Measurements from ENCODE around the gene SLC43A2. TPM values are rescaled to one million over a fixed set of nuclear protein-coding genes. Genes with fewer than 3 reads are reported as not detected.

The SLC43A2 gene
- total RNA-seq, 1 experiment from 2014 or later = 12.6 TPM

DNA sequence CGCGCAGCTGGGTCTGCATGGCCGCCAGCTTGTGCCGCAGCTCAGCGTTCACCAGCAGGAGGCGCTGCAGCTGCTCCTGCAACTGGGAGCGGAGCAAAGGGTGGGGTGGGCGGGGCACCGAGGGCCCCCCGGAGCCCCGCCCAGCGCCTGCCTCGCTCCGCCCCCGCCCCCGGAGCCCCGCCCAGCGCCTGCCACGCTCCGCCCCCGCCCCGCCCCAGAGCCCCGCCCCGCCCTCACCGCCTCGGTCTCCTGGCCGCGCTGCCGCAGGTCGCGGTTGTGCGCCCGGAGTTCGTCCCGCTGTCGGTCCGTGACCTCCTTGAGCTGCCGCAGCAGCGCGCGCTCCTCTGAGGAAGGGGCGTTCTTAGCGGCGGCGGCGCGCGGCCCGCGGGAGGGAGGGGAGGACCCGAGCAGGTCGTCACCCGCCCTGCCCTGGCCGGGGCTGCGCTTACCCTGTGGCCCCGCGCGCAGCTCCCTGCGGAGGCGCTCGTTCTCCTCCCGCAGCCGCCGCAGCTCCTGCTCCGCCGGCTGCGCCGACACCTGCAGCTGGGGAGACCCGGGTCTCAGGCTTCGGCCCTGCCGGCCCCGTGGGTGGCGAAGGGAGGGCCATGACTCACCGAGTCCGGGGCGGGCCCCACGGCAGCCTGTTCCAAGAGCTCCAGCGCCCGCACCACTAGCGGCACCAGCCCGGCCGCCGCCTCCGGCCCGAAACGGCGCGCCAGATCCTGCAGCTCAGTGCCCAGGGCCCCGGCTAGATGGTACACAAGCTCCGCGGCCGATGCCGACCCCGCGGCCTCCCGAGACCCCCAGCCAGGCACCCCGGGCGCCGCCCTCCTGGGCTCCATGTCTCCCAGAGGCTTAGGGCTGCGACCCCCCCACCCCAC is 20.6 kb upstream of the SLC43A2 start:
- intact Hi-C loops (cut with micrococcal nuclease) = loop anchor here (2.0 to 5.0 kb wide), 2 partner anchors 74 to 392 kb away; no protein-coding TSS in a partner anchor
- Histone ChIP-seq H3K36me3 (ENCODE audit: control insufficient read depth in 1 of 2, insufficient read depth in 2 of 2, low read length in 2 of 2) (peaks cover 27 to 36% of the 10 kb centered on the region in 2 experiments), H3K4me3 (replicated peaks in 1 of 2; ENCODE audit: low read depth in 1 of 2, low read length in 2 of 2) (peak overlapping the region; percentile 40 to 72), H3K4me1 (ENCODE audit: control insufficient read depth in 1 of 2, insufficient read depth in 2 of 2, low read length in 2 of 2) (peaks cover 23 to 48% of the 10 kb centered on the region in 2 experiments), H3K27me3 (ENCODE audit: insufficient read depth, low read length) (no peaks in the 10 kb centered on the region), H3K9me2 (ENCODE audit: insufficient read depth) (no peaks in the 10 kb centered on the region), H3K9ac (ENCODE audit: low read length) (peak overlapping the region; percentile 77), H2AFZ (ENCODE audit: low read depth, low read length, poor library complexity, severe bottlenecking) (no peak overlapping the region), H3K4me2 (ENCODE audit: low read length) (peak overlapping the region; percentile 99), H3K9me3 (ENCODE audit: control insufficient read depth in 1 of 2, insufficient read depth in 1 of 2, low read depth in 1 of 2, low read length in 2 of 2) (no peaks in the 10 kb centered on the region), H3K27ac (ENCODE audit: low read depth, low read length) (peak overlapping the region; percentile 94), H3K79me2 (ENCODE audit: insufficient read depth, low read length) (no peaks in the 10 kb centered on the region), H4K20me1 (ENCODE audit: insufficient read depth) (no peaks in the 10 kb centered on the region)
- CTCF ChIA-PET = interaction anchor here (0.6 to 4.2 kb wide), 28 partner anchors 9 to 401 kb away, joined by 3 to 70 read pairs (median 4); partner anchors contain the start of genes PRPF8, RTN4RL1 and SLC43A2
- no TSS peak for BruUV-seq (replicated peaks)
- ATAC-seq = peak; percentile 76
- POLR2A ChIA-PET = interaction anchor here (0.7 to 3.0 kb wide), 11 partner anchors 11 to 186 kb away, joined by 3 to 14 read pairs (median 3); partner anchors contain the start of gene SLC43A2
- peak; percentile 89 for DNase-seq (ENCODE audit: low read depth, low spot score)
- RAD21 ChIA-PET (ENCODE audit: low non-redundant PET in 1 of 2, low total read pairs in 2 of 2, uncharacterized antibody in 2 of 2, unreplicated experiment in 2 of 2) = interaction anchor here (0.6 to 2.0 kb wide), 6 partner anchors 33 to 534 kb away, joined by 3 to 13 read pairs (median 4); no protein-coding TSS in a partner anchor
- TF ChIP-seq, protein P1, sequence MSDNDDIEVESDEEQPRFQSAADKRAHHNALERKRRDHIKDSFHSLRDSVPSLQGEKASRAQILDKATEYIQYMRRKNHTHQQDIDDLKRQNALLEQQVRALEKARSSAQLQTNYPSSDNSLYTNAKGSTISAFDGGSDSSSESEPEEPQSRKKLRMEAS (IDR thresholded peaks at IDR 0.05) = peak; percentile 80
- TF ChIP-seq ZNF274 (IDR thresholded peaks at IDR 0.05; ENCODE audit: low read depth, low read length) (no peak), SP1 (IDR thresholded peaks at IDR 0.05; ENCODE audit: low read depth) (peak; percentile 22), ZFX (IDR thresholded peaks at IDR 0.05) (peak; percentile 4; the same call in 1 of the 2 replicates), EZH2 (IDR thresholded peaks at IDR 0.05) (no peak), SIN3A (IDR thresholded peaks at IDR 0.05; ENCODE audit: low read depth) (peak; percentile 52; the same call in 1 of the 2 replicates), EGR1 (IDR thresholded peaks at IDR 0.05; ENCODE audit: low read depth) (no peak; the same call in 1 of the 2 replicates), ELF1 (IDR thresholded peaks at IDR 0.05; ENCODE audit: borderline replicate concordance, low read depth) (no peak), POLR2A (IDR thresholded peaks at IDR 0.05; ENCODE audit: borderline replicate concordance, extremely low read depth, insufficient read depth, insufficient read length) (no peak), TCF7L2 (IDR thresholded peaks at IDR 0.05; ENCODE audit: borderline replicate concordance, extremely low read depth, insufficient read depth, insufficient read length) (no peak), SRF (IDR thresholded peaks at IDR 0.05; ENCODE audit: low read depth) (no peak), JUND (IDR thresholded peaks at IDR 0.05) (no peak), EZH2phosphoT487 (IDR thresholded peaks at IDR 0.05; ENCODE audit: borderline replicate concordance) (no peak), FOSL1 (IDR thresholded peaks at IDR 0.05; ENCODE audit: low read depth) (no peak), RAD21 (IDR thresholded peaks at IDR 0.05; ENCODE audit: low read depth) (peak; percentile 61), CBX3 (IDR thresholded peaks at IDR 0.05; ENCODE audit: low read depth) (peak; percentile 60; the same call in 1 of the 2 replicates), YY1 (IDR thresholded peaks at IDR 0.05; ENCODE audit: extremely low read depth, insufficient replicate concordance, low read depth, low read length) (peak; percentile 88)
- TF ChIP-seq, protein P2, sequence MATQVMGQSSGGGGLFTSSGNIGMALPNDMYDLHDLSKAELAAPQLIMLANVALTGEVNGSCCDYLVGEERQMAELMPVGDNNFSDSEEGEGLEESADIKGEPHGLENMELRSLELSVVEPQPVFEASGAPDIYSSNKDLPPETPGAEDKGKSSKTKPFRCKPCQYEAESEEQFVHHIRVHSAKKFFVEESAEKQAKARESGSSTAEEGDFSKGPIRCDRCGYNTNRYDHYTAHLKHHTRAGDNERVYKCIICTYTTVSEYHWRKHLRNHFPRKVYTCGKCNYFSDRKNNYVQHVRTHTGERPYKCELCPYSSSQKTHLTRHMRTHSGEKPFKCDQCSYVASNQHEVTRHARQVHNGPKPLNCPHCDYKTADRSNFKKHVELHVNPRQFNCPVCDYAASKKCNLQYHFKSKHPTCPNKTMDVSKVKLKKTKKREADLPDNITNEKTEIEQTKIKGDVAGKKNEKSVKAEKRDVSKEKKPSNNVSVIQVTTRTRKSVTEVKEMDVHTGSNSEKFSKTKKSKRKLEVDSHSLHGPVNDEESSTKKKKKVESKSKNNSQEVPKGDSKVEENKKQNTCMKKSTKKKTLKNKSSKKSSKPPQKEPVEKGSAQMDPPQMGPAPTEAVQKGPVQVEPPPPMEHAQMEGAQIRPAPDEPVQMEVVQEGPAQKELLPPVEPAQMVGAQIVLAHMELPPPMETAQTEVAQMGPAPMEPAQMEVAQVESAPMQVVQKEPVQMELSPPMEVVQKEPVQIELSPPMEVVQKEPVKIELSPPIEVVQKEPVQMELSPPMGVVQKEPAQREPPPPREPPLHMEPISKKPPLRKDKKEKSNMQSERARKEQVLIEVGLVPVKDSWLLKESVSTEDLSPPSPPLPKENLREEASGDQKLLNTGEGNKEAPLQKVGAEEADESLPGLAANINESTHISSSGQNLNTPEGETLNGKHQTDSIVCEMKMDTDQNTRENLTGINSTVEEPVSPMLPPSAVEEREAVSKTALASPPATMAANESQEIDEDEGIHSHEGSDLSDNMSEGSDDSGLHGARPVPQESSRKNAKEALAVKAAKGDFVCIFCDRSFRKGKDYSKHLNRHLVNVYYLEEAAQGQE (IDR thresholded peaks at IDR 0.05; ENCODE audit: low read depth) = no peak
- TF ChIP-seq, protein P3, sequence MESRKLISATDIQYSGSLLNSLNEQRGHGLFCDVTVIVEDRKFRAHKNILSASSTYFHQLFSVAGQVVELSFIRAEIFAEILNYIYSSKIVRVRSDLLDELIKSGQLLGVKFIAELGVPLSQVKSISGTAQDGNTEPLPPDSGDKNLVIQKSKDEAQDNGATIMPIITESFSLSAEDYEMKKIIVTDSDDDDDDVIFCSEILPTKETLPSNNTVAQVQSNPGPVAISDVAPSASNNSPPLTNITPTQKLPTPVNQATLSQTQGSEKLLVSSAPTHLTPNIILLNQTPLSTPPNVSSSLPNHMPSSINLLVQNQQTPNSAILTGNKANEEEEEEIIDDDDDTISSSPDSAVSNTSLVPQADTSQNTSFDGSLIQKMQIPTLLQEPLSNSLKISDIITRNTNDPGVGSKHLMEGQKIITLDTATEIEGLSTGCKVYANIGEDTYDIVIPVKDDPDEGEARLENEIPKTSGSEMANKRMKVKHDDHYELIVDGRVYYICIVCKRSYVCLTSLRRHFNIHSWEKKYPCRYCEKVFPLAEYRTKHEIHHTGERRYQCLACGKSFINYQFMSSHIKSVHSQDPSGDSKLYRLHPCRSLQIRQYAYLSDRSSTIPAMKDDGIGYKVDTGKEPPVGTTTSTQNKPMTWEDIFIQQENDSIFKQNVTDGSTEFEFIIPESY (IDR thresholded peaks at IDR 0.05; ENCODE audit: extremely low read depth, insufficient replicate concordance, low read length) = no peak
- TF ChIP-seq, protein P4, sequence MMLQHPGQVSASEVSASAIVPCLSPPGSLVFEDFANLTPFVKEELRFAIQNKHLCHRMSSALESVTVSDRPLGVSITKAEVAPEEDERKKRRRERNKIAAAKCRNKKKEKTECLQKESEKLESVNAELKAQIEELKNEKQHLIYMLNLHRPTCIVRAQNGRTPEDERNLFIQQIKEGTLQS (IDR thresholded peaks at IDR 0.05) = no peak
